PC-3 (cell line): Measurements from ENCODE around the gene IVNS1ABP. TPM values are rescaled to one million over a fixed set of nuclear protein-coding genes. Genes with fewer than 3 reads are reported as not detected.
A peak's percentile ranks its signal among the peaks of the same experiment; 100 is the strongest.

ENCODE experiments used
- ATAC-seq: fragments of 200-7000 bp; cut with Tn5 transposase; 2 replicates; pipeline ENCODE4 v1.9.1; 2020; ENCODE audit warnings: mild to moderate bottlenecking, moderate library complexity
- BruUV-seq: library from RNA; stranded (reverse); fragments of 400-500 nt; replicated peaks from 2 replicates; lab custom pipeline; 2021; lab: Mats Ljungman, UMichigan
- CTCF ChIA-PET: fragments of 300-600 bp; sonication (Branson Sonifier 250); formaldehyde crosslinking; loops from one replicate; lab custom pipeline; 2022; ENCODE audit warnings: antibody characterized with exemption; lab: Charles Lee
- POLR2A ChIA-PET: fragments of 300-600 bp; sonication (Branson Sonifier 250); formaldehyde crosslinking; loops from one replicate; lab custom pipeline; 2022; ENCODE audit warnings: antibody characterized with exemption; ENCODE audit not compliant: unreplicated experiment; lab: Charles Lee
- DNase-seq: peaks from one replicate; pipeline ENCODE4 v3.0.0-alpha.2; 2015
- H2AFZ ChIP-seq: fragments of 300-600 bp; sonication (generic); 2 replicates; pipeline ENCODE4 v1.6.0; 2016; ENCODE audit warnings: antibody characterized with exemption, low read length
- H3F3A ChIP-seq: fragments of 300-600 bp; sonication (generic); one replicate; pipeline ENCODE4 v1.6.0; 2017; ENCODE audit warnings: antibody characterized with exemption, low read length, control low read depth, mild to moderate bottlenecking; ENCODE audit not compliant: unreplicated experiment
- H3K27ac ChIP-seq: fragments of 300-600 bp; sonication (generic); 2 replicates; pipeline ENCODE4 v1.5.1; 2016; ENCODE audit warnings: mild to moderate bottlenecking, low read length
- H3K27me3 ChIP-seq: fragments of 300-600 bp; sonication (generic); 2 replicates; pipeline ENCODE4 v1.6.1; 2016; ENCODE audit warnings: low read length, mixed read lengths
- H3K36me3 ChIP-seq: fragments of 300-600 bp; sonication (generic); 2 replicates; pipeline ENCODE4 v1.6.1; 2016; ENCODE audit warnings: low read depth, mixed run types, low read length, mixed read lengths
- H3K4me1 ChIP-seq: fragments of 300-600 bp; sonication (generic); 2 replicates; pipeline ENCODE4 v1.5.1; 2016; ENCODE audit warnings: low read length; ENCODE audit not compliant: insufficient read depth
- H3K4me2 ChIP-seq: fragments of 300-600 bp; sonication (generic); 2 replicates; pipeline ENCODE4 v1.6.0; 2016; ENCODE audit warnings: low read length
- H3K4me3 ChIP-seq: fragments of 300-600 bp; sonication (generic); 2 replicates; pipeline ENCODE4 v1.5.1; 2016; ENCODE audit warnings: mild to moderate bottlenecking, low read length, mixed read lengths
- H3K79me2 ChIP-seq: fragments of 300-600 bp; sonication (generic); 2 replicates; pipeline ENCODE4 v1.6.1; 2017; ENCODE audit warnings: low read length, mixed read lengths
- H3K9ac ChIP-seq: fragments of 300-600 bp; sonication (generic); 2 replicates; pipeline ENCODE4 v1.6.0; 2016; ENCODE audit warnings: mild to moderate bottlenecking, low read length
- H3K9me2 ChIP-seq: fragments of 300-600 bp; sonication (generic); replicated peaks from 2 replicates; pipeline ENCODE4 v1.6.1; 2016; ENCODE audit warnings: mixed run types, low read length, mixed read lengths
- H3K9me3 ChIP-seq: fragments of 300-600 bp; sonication (generic); 2 replicates; pipeline ENCODE4 v1.6.1; 2016; ENCODE audit warnings: low read length, mixed read lengths
- H4K20me1 ChIP-seq: fragments of 300-600 bp; sonication (generic); 2 replicates; pipeline ENCODE4 v1.6.1; 2016; ENCODE audit warnings: low read length, mixed read lengths
- CTCF ChIP-seq: fragments of 300-600 bp; sonication (generic); conservative IDR thresholded peaks from 2 replicates; pipeline ENCODE4 v1.5.1; 2017; ENCODE audit warnings: antibody characterized with exemption, low read depth, mild to moderate bottlenecking, low read length
- EZH2 ChIP-seq: fragments of 300-600 bp; sonication (generic); IDR thresholded peaks from one replicate; pipeline ENCODE4 v1.6.1; 2017; ENCODE audit warnings: antibody characterized with exemption, mild to moderate bottlenecking, low read length; ENCODE audit not compliant: unreplicated experiment
- EZH2phosphoT487 ChIP-seq: fragments of 300-600 bp; sonication (generic); IDR thresholded peaks from 2 replicates; pipeline ENCODE4 v1.6.1; 2018; ENCODE audit warnings: mild to moderate bottlenecking, antibody characterized with exemption, low read length, borderline replicate concordance
- intact Hi-C: fragments of 100-400 bp; cut with micrococcal nuclease; formaldehyde crosslinking; loops from 2 replicates; pipeline ENCODE4 v1.9.0; 2023
- total RNA-seq: library from RNA; depleted of rRNA; stranded (reverse); fragments of >200 nt; gene quantifications from 2 replicates; pipeline ENCODE4 v1.2.3, GENCODE V29; 2014

The IVNS1ABP gene
- total RNA-seq, 1 experiment from 2014 or later, result 30.7 TPM

- Histone ChIP-seq H3K9me2 (no peaks in the 10 kb centered on the region), H2AFZ (peak overlapping the region; percentile 66), H4K20me1 (peaks cover 44% of the 10 kb centered on the region), H3K36me3 (no peaks in the 10 kb centered on the region), H3K9ac (peak overlapping the region; percentile 92), H3K9me3 (no peaks in the 10 kb centered on the region), H3K27ac (peak overlapping the region; percentile 62), H3K79me2 (peaks cover 56% of the 10 kb centered on the region), H3K4me3 (peak overlapping the region; percentile 98), H3K4me2 (peak overlapping the region; percentile 95), H3K4me1 (peaks cover 33% of the 10 kb centered on the region), H3K27me3 (no peaks in the 10 kb centered on the region), H3F3A (no peaks in the 10 kb centered on the region)
- CTCF ChIA-PET, result interaction anchor here (0.6 to 1.0 kb wide), 3 partner anchors 57 to 280 kb away, joined by 3 to 6 read pairs (median 5); no protein-coding TSS in a partner anchor
- peak; percentile 63 for ATAC-seq
- POLR2A ChIA-PET, result interaction anchor here (0.6 kb wide), 3 partner anchors 12 to 364 kb away, joined by 4 to 10 read pairs (median 4); no protein-coding TSS in a partner anchor
- TF ChIP-seq EZH2 (no peak), EZH2phosphoT487 (no peak), CTCF (no peak)
- TSS peak; percentile 44 for BruUV-seq
- peak; percentile 68 for DNase-seq
- intact Hi-C loops, result loop anchor here (2.0 to 10.0 kb wide), 3 partner anchors 58 to 356 kb away; no protein-coding TSS in a partner anchor
Measured at GRCh38 chr1:185316163-185317033, 645 bp downstream of the IVNS1ABP start.

GRCh38 chr1:185315445-185316071 is 1.5 kb downstream of the IVNS1ABP start:
- no TSS peak for BruUV-seq
- peaks cover 50% of the 10 kb centered on the region for H4K20me1 ChIP-seq
- H3F3A ChIP-seq, result no peaks in the 10 kb centered on the region
- H3K4me3 ChIP-seq, result peak overlapping the region; percentile 98
- peaks cover 64% of the 10 kb centered on the region for H3K79me2 ChIP-seq
- TF ChIP-seq EZH2, result no peak
- no peak for TF ChIP-seq CTCF
- no peak for TF ChIP-seq EZH2phosphoT487
- ATAC-seq (no peak), DNase-seq (no peak)
- no peaks in the 10 kb centered on the region for H3K9me3 ChIP-seq
- peak overlapping the region; percentile 92 for H3K9ac ChIP-seq
- H3K36me3 ChIP-seq, result no peaks in the 10 kb centered on the region; the same call in 1 of the 2 replicates
- no peak overlapping the region for H2AFZ ChIP-seq
- intact Hi-C loops, result loop anchor here (2.0 to 10.0 kb wide), 3 partner anchors 59 to 357 kb away; no protein-coding TSS in a partner anchor
- no peaks in the 10 kb centered on the region for H3K9me2 ChIP-seq
- H3K27ac ChIP-seq, result no peak overlapping the region
- peak overlapping the region; percentile 95 for H3K4me2 ChIP-seq
- ChIA-PET POLR2A (no interaction called here), CTCF (no interaction called here)
- H3K4me1 ChIP-seq, result peaks cover 33% of the 10 kb centered on the region
- H3K27me3 ChIP-seq, result no peaks in the 10 kb centered on the region
